HepG2 (cell line): ENCODE measurements around the gene SLC16A3. TPM values are rescaled to one million over a fixed set of nuclear protein-coding genes. Genes with fewer than 3 reads are reported as not detected.
A peak's percentile ranks its signal among the peaks of the same experiment; 100 is the strongest.

Experiments used
- MYNN ChIP-seq: sonication (generic); formaldehyde crosslinking; IDR thresholded peaks from 2 replicates; pipeline ENCODE4 v1.4.0; 2020; ENCODE audit warnings: mild to moderate bottlenecking, low read depth, missing genetic modification reagents
- RXRB ChIP-seq: IDR thresholded peaks from 2 replicates; pipeline ENCODE4 v1.6.1; 2016; ENCODE audit warnings: borderline replicate concordance, missing genetic modification reagents, missing compliant biosample characterization
- SRSF9 ChIP-seq: fragments of 200-400 bp; formaldehyde crosslinking; IDR thresholded peaks from 2 replicates; pipeline ENCODE4 v1.6.1; 2018; ENCODE audit warnings: borderline replicate concordance, mild to moderate bottlenecking, low read depth, low read length; ENCODE audit not compliant: insufficient read depth, poor library complexity, severe bottlenecking
- ZNF629 ChIP-seq: sonication (generic); formaldehyde crosslinking; conservative IDR thresholded peaks from 2 replicates; pipeline ENCODE4 v1.5.0; 2020; ENCODE audit warnings: missing genetic modification reagents
- polyA plus RNA-seq, 8 experiments: library from polyadenylated mRNA; depleted of rRNA in 3 of 8; stranded (reverse) in 7 of 8; unstranded in 1 of 8; fragments of >200 nt; fragmentation: Illumina TruSeq in 4 of 8; extraction: Trizol in 4 of 8; gene quantifications; 2 replicates each; pipeline versions ENCODE4 v1.2.1 to v1.2.3, GENCODE V29; 2011 to 2016; ENCODE audit warnings: low read depth in 4 of 8, missing spikeins in 1 of 8, mixed read lengths in 1 of 8; ENCODE audit not compliant: insufficient read depth in 1 of 8
- total RNA-seq, 5 experiments: library from RNA; depleted of rRNA; stranded (reverse); fragments of >200 nt; fragmentation: Illumina TruSeq; extraction: Trizol; gene quantifications; 2 replicates each; pipeline ENCODE4 v1.2.3, GENCODE V29; 2016; ENCODE audit warnings: low read depth in 1 of 5
- TF ChIP-seq, protein P1 (sequence below): sonication (generic); formaldehyde crosslinking; IDR thresholded peaks from 2 replicates; pipeline ENCODE4 v1.5.0; 2020; ENCODE audit warnings: mild to moderate bottlenecking, missing genetic modification reagents, borderline replicate concordance
- TF ChIP-seq, protein P2 (sequence below): sonication (generic); formaldehyde crosslinking; IDR thresholded peaks from 2 replicates; pipeline ENCODE4 v1.4.0; 2020; ENCODE audit warnings: missing genetic modification reagents, borderline replicate concordance
- TF ChIP-seq, protein P3 (sequence below): sonication (generic); formaldehyde crosslinking; IDR thresholded peaks from 2 replicates; pipeline ENCODE4 v1.4.0; 2020; ENCODE audit warnings: missing genetic modification reagents, borderline replicate concordance
- TF ChIP-seq, protein P4 (sequence below): sonication (generic); formaldehyde crosslinking; conservative IDR thresholded peaks from 2 replicates; pipeline ENCODE4 v1.8.0; 2022; ENCODE audit warnings: mild to moderate bottlenecking, moderate library complexity, missing genetic modification reagents
- TF ChIP-seq, protein P5 (sequence below): sonication (generic); formaldehyde crosslinking; IDR thresholded peaks from 2 replicates; pipeline ENCODE4 v1.5.0; 2020; ENCODE audit warnings: mild to moderate bottlenecking, missing genetic modification reagents

SLC16A3 gene
- total and polyA plus RNA-seq, 2 of the 13 experiments (the other 11 are each of a cell fraction or from before 2014, with no cell fraction given), result 242 to 349 TPM

DNA sequence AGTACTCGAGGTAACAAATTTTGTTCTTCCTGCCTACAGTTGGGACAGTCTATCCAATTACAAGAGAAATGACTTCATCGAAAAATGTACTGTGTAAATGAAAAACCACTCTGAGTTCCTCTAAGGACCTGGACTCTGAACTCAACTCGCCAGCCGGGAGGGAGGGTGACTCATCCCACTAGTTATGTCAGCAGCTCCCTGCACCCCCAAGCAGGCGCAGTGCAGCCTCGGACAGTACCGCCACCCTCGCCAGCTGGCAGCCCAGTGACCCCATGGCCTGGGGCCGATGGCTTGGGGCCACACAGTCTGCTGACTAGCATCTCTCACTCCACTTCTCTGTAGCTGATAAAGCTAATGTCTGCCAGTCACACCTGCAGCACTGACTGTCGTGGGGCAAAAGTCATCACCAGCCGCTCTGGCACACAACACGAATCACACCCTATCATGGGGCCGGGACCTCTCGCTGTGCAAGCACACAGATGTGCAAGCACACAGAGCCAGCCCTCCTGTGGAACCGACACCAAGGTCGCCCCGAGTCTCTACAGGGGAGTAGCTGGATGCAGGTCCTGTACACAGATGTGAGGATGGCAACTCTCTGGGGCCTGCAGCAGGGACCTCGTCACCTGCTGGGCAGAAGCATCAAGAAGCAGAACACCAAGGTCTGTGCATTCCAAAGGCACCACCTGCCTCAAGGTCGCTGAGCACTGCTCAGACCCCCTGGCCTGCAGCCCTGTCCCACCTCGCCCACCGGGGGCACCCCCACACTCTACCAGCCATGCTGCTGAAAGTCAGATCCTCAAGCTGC, 38.9 kb downstream of the SLC16A3 start (continued):
- TF ChIP-seq, protein P1, sequence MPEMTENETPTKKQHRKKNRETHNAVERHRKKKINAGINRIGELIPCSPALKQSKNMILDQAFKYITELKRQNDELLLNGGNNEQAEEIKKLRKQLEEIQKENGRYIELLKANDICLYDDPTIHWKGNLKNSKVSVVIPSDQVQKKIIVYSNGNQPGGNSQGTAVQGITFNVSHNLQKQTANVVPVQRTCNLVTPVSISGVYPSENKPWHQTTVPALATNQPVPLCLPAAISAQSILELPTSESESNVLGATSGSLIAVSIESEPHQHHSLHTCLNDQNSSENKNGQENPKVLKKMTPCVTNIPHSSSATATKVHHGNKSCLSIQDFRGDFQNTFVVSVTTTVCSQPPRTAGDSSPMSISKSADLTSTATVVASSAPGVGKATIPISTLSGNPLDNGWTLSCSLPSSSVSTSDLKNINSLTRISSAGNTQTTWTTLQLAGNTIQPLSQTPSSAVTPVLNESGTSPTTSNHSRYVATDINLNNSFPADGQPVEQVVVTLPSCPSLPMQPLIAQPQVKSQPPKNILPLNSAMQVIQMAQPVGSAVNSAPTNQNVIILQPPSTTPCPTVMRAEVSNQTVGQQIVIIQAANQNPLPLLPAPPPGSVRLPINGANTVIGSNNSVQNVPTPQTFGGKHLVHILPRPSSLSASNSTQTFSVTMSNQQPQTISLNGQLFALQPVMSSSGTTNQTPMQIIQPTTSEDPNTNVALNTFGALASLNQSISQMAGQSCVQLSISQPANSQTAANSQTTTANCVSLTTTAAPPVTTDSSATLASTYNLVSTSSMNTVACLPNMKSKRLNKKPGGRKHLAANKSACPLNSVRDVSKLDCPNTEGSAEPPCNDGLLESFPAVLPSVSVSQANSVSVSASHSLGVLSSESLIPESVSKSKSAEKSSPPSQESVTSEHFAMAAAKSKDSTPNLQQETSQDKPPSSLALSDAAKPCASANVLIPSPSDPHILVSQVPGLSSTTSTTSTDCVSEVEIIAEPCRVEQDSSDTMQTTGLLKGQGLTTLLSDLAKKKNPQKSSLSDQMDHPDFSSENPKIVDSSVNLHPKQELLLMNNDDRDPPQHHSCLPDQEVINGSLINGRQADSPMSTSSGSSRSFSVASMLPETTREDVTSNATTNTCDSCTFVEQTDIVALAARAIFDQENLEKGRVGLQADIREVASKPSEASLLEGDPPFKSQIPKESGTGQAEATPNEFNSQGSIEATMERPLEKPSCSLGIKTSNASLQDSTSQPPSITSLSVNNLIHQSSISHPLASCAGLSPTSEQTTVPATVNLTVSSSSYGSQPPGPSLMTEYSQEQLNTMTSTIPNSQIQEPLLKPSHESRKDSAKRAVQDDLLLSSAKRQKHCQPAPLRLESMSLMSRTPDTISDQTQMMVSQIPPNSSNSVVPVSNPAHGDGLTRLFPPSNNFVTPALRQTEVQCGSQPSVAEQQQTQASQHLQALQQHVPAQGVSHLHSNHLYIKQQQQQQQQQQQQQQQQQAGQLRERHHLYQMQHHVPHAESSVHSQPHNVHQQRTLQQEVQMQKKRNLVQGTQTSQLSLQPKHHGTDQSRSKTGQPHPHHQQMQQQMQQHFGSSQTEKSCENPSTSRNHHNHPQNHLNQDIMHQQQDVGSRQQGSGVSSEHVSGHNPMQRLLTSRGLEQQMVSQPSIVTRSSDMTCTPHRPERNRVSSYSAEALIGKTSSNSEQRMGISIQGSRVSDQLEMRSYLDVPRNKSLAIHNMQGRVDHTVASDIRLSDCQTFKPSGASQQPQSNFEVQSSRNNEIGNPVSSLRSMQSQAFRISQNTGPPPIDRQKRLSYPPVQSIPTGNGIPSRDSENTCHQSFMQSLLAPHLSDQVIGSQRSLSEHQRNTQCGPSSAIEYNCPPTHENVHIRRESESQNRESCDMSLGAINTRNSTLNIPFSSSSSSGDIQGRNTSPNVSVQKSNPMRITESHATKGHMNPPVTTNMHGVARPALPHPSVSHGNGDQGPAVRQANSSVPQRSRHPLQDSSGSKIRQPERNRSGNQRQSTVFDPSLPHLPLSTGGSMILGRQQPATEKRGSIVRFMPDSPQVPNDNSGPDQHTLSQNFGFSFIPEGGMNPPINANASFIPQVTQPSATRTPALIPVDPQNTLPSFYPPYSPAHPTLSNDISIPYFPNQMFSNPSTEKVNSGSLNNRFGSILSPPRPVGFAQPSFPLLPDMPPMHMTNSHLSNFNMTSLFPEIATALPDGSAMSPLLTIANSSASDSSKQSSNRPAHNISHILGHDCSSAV (CRISPR knock-in tag), result no peak
- TF ChIP-seq ZNF629 (CRISPR knock-in tag) (peak; percentile 68), SRSF9 (no peak), MYNN (CRISPR knock-in tag) (0 out of 2 replicates have a peak, but pooled peaks have one; percentile 64), RXRB (CRISPR knock-in tag) (peak; percentile 99)
- TF ChIP-seq, protein P2, sequence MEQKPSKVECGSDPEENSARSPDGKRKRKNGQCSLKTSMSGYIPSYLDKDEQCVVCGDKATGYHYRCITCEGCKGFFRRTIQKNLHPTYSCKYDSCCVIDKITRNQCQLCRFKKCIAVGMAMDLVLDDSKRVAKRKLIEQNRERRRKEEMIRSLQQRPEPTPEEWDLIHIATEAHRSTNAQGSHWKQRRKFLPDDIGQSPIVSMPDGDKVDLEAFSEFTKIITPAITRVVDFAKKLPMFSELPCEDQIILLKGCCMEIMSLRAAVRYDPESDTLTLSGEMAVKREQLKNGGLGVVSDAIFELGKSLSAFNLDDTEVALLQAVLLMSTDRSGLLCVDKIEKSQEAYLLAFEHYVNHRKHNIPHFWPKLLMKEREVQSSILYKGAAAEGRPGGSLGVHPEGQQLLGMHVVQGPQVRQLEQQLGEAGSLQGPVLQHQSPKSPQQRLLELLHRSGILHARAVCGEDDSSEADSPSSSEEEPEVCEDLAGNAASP (CRISPR knock-in tag), result peak; percentile 100
- TF ChIP-seq, protein P3, sequence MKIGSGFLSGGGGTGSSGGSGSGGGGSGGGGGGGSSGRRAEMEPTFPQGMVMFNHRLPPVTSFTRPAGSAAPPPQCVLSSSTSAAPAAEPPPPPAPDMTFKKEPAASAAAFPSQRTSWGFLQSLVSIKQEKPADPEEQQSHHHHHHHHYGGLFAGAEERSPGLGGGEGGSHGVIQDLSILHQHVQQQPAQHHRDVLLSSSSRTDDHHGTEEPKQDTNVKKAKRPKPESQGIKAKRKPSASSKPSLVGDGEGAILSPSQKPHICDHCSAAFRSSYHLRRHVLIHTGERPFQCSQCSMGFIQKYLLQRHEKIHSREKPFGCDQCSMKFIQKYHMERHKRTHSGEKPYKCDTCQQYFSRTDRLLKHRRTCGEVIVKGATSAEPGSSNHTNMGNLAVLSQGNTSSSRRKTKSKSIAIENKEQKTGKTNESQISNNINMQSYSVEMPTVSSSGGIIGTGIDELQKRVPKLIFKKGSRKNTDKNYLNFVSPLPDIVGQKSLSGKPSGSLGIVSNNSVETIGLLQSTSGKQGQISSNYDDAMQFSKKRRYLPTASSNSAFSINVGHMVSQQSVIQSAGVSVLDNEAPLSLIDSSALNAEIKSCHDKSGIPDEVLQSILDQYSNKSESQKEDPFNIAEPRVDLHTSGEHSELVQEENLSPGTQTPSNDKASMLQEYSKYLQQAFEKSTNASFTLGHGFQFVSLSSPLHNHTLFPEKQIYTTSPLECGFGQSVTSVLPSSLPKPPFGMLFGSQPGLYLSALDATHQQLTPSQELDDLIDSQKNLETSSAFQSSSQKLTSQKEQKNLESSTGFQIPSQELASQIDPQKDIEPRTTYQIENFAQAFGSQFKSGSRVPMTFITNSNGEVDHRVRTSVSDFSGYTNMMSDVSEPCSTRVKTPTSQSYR (CRISPR knock-in tag), result peak; percentile 91
- TF ChIP-seq, protein P4, sequence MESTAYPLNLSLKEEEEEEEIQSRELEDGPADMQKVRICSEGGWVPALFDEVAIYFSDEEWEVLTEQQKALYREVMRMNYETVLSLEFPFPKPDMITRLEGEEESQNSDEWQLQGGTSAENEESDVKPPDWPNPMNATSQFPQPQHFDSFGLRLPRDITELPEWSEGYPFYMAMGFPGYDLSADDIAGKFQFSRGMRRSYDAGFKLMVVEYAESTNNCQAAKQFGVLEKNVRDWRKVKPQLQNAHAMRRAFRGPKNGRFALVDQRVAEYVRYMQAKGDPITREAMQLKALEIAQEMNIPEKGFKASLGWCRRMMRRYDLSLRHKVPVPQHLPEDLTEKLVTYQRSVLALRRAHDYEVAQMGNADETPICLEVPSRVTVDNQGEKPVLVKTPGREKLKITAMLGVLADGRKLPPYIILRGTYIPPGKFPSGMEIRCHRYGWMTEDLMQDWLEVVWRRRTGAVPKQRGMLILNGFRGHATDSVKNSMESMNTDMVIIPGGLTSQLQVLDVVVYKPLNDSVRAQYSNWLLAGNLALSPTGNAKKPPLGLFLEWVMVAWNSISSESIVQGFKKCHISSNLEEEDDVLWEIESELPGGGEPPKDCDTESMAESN, result peak; percentile 60; the same call in 1 of the 2 replicates
- TF ChIP-seq, protein P5, sequence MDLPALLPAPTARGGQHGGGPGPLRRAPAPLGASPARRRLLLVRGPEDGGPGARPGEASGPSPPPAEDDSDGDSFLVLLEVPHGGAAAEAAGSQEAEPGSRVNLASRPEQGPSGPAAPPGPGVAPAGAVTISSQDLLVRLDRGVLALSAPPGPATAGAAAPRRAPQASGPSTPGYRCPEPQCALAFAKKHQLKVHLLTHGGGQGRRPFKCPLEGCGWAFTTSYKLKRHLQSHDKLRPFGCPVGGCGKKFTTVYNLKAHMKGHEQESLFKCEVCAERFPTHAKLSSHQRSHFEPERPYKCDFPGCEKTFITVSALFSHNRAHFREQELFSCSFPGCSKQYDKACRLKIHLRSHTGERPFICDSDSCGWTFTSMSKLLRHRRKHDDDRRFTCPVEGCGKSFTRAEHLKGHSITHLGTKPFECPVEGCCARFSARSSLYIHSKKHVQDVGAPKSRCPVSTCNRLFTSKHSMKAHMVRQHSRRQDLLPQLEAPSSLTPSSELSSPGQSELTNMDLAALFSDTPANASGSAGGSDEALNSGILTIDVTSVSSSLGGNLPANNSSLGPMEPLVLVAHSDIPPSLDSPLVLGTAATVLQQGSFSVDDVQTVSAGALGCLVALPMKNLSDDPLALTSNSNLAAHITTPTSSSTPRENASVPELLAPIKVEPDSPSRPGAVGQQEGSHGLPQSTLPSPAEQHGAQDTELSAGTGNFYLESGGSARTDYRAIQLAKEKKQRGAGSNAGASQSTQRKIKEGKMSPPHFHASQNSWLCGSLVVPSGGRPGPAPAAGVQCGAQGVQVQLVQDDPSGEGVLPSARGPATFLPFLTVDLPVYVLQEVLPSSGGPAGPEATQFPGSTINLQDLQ (CRISPR knock-in tag), result 0 out of 2 replicates have a peak, but pooled peaks have one; percentile 8
